Transverse colon (tissue), 4 donors: Measurements from ENCODE around the gene GAB1. TPM values are rescaled to one million over a fixed set of nuclear protein-coding genes. Genes with fewer than 3 reads are reported as not detected.

Experiments used
- DNase-seq: peaks from one replicate; pipeline ENCODE4 v3.0.0-alpha.2; 2019
- H3K27ac ChIP-seq, 4 donors: fragments of 200-600 bp; sonication (generic); 2 replicates each; pipeline ENCODE4 v1.5.1; 2016 to 2018; ENCODE audit warnings: inconsistent platforms in 4 of 4
- H3K27me3 ChIP-seq: fragments of 200-600 bp; sonication (generic); 2 replicates; pipeline ENCODE4 v1.5.1; 2017; ENCODE audit warnings: inconsistent platforms
- H3K36me3 ChIP-seq, 4 donors: fragments of 200-600 bp; sonication (generic); 2 replicates each; pipeline ENCODE4 v1.5.1; 2017 to 2019; ENCODE audit warnings: inconsistent platforms in 4 of 4
- H3K4me1 ChIP-seq, 4 donors: fragments of 200-600 bp; sonication (generic); 2 replicates each; pipeline ENCODE4 v1.5.1; 2017 to 2020; ENCODE audit warnings: inconsistent platforms in 4 of 4
- H3K4me3 ChIP-seq, 4 donors: fragments of 200-600 bp; sonication (generic); 1 replicate in 1 of 4; 2 replicates in 3 of 4; pipeline versions ENCODE4 v1.5.1 to v1.6.1; 2017 to 2019; ENCODE audit warnings: inconsistent platforms in 4 of 4
- H3K9me3 ChIP-seq, 2 donors: fragments of 200-600 bp; sonication (generic); 2 replicates each; pipeline ENCODE4 v1.5.1; 2017 to 2019; ENCODE audit warnings: inconsistent platforms in 2 of 2
- EP300 ChIP-seq: sonication (generic); formaldehyde crosslinking; IDR thresholded peaks from one replicate; pipeline ENCODE4 v1.6.1; 2017; ENCODE audit warnings: antibody characterized with exemption, low read depth
- POLR2A ChIP-seq: fragments of 450-650 bp; IDR thresholded peaks from one replicate; pipeline ENCODE4 v1.6.1; 2016; ENCODE audit warnings: antibody characterized with exemption, mild to moderate bottlenecking, moderate library complexity
- POLR2AphosphoS5 ChIP-seq, 3 donors: sonication (generic); formaldehyde crosslinking; IDR thresholded peaks; one replicate each; pipeline ENCODE4 v1.6.1; 2016; ENCODE audit warnings: antibody characterized with exemption in 3 of 3
- WGBS, 2 donors: methylation state at CpG; one replicate each; pipeline ENCODE4 v1.1.5; 2018; ENCODE audit warnings: low coverage in 1 of 2; 5-methylcytosine and 5-hydroxymethylcytosine counted together
- in situ Hi-C, 4 donors: fragments of 200-750 bp; cut with MboI; loops; one replicate each; pipeline versions ENCODE4 v1.15.0 to v1.15.1; 2017; ENCODE audit warnings: low sequenced_read_pairs in 3 of 4, low pct_ligation_motif_present in 1 of 4, low pct_unique_long_range_greater_than_20kb in 1 of 4
- intact Hi-C: fragments of 100-400 bp; cut with DNase I; formaldehyde crosslinking; loops from one replicate; pipeline ENCODE4 v1.15.1; 2023; ENCODE audit warnings: low total_unique reads
- total RNA-seq, 4 donors: library from RNA; depleted of rRNA; stranded (reverse); fragments of >200 nt; gene quantifications; one replicate each; pipeline ENCODE4 v1.1.0, GENCODE V29; 2016
- TF ChIP-seq, protein P1 (sequence below), 5 experiments: fragments of 200-600 bp in 3 of 5; fragments of 450-650 bp in 2 of 5; sonication (generic) in 3 of 5; IDR thresholded peaks; 1 replicate in 2 of 5; 2 replicates in 3 of 5; pipeline ENCODE4 v1.5.1; 2016 to 2017; ENCODE audit warnings: antibody characterized with exemption in 5 of 5, inconsistent platforms in 3 of 5, mild to moderate bottlenecking in 2 of 5, moderate library complexity in 1 of 5

GAB1 gene
- total RNA-seq, 4 donors from 2014 or later = 33.0 to 72.7 (median 62.2) TPM

DNA sequence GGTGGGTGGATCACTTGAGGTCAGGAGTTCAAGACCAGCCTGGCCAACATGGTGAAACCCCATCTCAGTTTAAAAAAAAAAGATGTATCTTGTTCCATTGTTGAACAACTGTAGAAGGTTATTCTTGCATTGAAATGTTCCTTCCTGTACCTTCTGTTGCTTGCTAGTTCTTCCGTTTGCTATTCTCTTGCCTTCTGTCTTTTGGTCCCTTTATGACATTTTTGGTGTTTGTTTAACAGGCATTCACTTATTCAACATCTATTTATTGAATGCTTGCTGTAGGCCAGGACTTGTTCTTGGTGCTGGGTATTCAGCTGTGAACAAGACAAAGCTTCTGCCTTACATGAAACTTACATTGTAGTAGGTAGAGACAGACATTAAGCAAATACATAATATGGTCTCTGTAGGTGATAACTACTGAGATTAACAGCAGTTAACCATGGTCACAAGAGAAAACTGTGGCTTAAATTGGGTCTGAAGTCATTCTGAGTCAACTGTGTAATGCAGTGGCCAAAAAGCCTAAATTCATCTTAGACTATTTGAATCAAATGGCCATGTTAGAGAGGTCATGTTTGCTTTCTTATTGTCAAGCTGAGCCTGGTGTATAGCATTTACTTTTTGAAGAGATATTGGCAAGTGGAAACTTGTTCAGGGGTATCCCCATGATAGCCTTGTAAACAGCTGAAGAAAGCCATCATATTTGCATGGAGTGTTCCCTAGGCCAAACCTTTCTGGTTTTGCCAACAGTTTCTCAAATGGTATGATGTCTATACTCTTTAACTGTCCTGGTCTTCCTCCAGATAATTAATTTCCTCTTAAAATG lies 35.6 kb downstream of the GAB1 start:
- TF ChIP-seq, protein P1, sequence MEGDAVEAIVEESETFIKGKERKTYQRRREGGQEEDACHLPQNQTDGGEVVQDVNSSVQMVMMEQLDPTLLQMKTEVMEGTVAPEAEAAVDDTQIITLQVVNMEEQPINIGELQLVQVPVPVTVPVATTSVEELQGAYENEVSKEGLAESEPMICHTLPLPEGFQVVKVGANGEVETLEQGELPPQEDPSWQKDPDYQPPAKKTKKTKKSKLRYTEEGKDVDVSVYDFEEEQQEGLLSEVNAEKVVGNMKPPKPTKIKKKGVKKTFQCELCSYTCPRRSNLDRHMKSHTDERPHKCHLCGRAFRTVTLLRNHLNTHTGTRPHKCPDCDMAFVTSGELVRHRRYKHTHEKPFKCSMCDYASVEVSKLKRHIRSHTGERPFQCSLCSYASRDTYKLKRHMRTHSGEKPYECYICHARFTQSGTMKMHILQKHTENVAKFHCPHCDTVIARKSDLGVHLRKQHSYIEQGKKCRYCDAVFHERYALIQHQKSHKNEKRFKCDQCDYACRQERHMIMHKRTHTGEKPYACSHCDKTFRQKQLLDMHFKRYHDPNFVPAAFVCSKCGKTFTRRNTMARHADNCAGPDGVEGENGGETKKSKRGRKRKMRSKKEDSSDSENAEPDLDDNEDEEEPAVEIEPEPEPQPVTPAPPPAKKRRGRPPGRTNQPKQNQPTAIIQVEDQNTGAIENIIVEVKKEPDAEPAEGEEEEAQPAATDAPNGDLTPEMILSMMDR (IDR thresholded peaks at IDR 0.05) = no peak
- TF ChIP-seq EP300 (no peak), POLR2AphosphoS5 (IDR thresholded peaks at IDR 0.05) (peak in 1 of 3 donors; percentile 16), POLR2A (no peak)
- no peaks in the 10 kb centered on the region for H3K9me3 ChIP-seq
- H3K4me3 ChIP-seq = no peak overlapping the region
- no peaks in the 10 kb centered on the region for H3K27me3 ChIP-seq
- 88 to 100% methylated on average over 1 of the region's 1 CpG for WGBS, 2 donors
- no peaks in the 10 kb centered on the region for H3K36me3 ChIP-seq
- DNase-seq = no peak
- peak overlapping the region in 3 of 4 donors; percentile 9 to 55 (median 30) for H3K27ac ChIP-seq
- in situ Hi-C loops = no loop called here
- intact Hi-C loops = no loop called here
- peaks cover 23 to 53% (median 38%) of the 10 kb centered on the region in 4 donors for H3K4me1 ChIP-seq

DNA sequence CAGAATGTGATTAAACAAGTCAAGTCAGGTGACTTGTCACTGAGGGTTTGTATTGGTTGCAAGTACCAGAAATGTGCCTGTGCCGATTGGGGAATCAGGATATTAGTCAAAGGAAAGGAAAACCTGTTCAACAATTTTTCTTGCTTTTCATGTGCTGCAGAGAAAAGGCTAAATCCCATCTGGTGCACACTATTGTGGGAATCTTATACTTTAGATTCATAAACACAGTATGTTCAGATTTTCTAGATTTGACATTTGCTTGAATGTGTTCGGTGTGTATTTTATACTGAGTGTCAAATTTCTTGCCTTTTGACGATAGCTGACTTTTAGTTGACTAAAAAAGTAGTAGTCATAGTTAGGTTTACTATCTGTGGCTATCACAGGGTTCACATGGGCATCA lies 37.6 kb downstream of the GAB1 start:
- Histone ChIP-seq H3K36me3 (no peaks in the 10 kb centered on the region), H3K27me3 (no peaks in the 10 kb centered on the region), H3K4me3 (no peak overlapping the region), H3K27ac (peak overlapping the region in 3 of 4 donors; percentile 26 to 81 (median 79)), H3K4me1 (peaks cover 33 to 60% (median 46%) of the 10 kb centered on the region in 4 donors), H3K9me3 (no peaks in the 10 kb centered on the region)
- intact Hi-C loops (no loop called here), in situ Hi-C loops (no loop called here)
- no peak for TF ChIP-seq POLR2A
- TF ChIP-seq EP300 = no peak
- TF ChIP-seq, protein P1 (IDR thresholded peaks at IDR 0.05) = no peak
- no peak for TF ChIP-seq POLR2AphosphoS5 (IDR thresholded peaks at IDR 0.05)
- no peak for DNase-seq
- WGBS, 2 donors = 83 to 88% methylated on average over 2 to 3 of the region's 3 CpGs

DNA sequence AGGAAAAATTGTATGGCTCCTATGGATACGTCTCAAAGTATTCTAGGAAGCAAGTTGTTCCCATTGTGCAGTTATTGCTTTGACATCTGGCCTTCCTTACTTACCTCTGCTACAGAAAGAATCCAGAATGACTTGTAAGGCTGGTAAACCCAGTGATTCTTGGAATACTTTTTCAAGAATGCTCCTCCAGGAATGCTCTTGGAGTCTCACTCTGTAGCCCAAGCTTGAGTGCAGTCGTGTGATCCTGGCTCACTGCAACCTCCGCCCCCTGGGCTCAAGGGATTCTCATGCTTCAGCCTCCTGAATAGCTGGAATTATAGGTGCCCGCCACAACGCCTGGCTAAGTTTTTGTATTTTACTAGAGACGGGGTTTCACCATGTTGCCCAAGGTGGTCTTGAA lies 38.1 kb downstream of the GAB1 start:
- no peak for DNase-seq
- H3K36me3 ChIP-seq = no peaks in the 10 kb centered on the region
- H3K4me3 ChIP-seq = no peak overlapping the region
- in situ Hi-C loops (no loop called here), intact Hi-C loops (no loop called here)
- peaks cover 38 to 60% (median 46%) of the 10 kb centered on the region in 4 donors for H3K4me1 ChIP-seq
- 0 to 56% methylated on average over 1 to 6 of the region's 6 CpGs for WGBS, 2 donors
- TF ChIP-seq, protein P1 (IDR thresholded peaks at IDR 0.05) = no peak
- TF ChIP-seq EP300 = no peak
- no peaks in the 10 kb centered on the region for H3K9me3 ChIP-seq
- H3K27me3 ChIP-seq = no peaks in the 10 kb centered on the region
- peak overlapping the region in 3 of 4 donors; percentile 5 to 81 (median 79) for H3K27ac ChIP-seq

DNA sequence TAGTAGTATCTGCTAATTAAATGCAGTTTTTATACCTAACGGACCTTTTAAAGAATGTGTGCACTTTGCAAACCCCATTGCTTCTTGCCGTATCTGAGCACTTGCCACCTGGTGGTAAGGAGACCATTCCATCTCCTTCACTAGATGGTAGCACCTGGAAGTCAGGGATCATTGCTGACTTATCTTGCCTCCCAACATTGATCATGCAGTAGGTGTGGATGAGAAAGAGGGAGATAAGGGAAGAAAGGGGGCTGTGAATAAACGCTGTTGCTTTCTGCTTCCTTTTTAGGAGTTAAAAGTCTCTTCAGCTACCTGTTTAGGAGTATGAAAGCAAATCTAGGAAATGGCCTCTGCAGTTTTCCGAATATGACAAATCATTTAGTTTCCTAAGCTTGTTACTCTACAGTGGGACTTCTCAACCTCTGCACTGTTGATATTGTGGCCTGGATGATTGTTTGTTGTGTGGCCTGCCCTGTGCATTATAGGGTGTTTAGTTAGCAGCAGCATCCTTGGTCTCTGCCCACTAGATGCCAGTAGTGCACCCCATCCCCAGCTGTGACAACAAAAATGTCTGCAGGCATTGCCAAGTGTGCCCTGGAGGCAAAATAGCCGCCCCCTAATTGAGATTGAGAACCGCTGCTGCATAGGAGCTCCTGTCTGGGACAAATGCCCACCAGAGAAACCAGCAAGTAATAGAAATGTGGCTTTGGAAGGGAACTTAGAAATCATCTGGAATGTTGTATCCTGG lies 38.8 kb downstream of the GAB1 start:
- intact Hi-C loops (no loop called here), in situ Hi-C loops (no loop called here)
- TF ChIP-seq EP300 = no peak
- TF ChIP-seq, protein P1 (IDR thresholded peaks at IDR 0.05) = peak; percentile 16 to 36 (median 29)
- Histone ChIP-seq H3K27me3 (no peaks in the 10 kb centered on the region), H3K4me1 (peaks cover 40 to 65% (median 49%) of the 10 kb centered on the region in 4 donors), H3K36me3 (no peaks in the 10 kb centered on the region), H3K4me3 (no peak overlapping the region), H3K9me3 (no peaks in the 10 kb centered on the region), H3K27ac (peak overlapping the region in 3 of 4 donors; percentile 21 to 81 (median 79))
- 46 to 53% methylated on average over 4 to 6 of the region's 6 CpGs for WGBS, 2 donors
- DNase-seq = peak; percentile 43
